K562 (cell line): ENCODE data around the gene MLLT1. TPM values are rescaled to one million over a fixed set of nuclear protein-coding genes. Genes with fewer than 3 reads are reported as not detected.

Source experiments
- ATAC-seq: fragments of 200-7000 bp; cut with Tn5 transposase; 3 replicates; pipeline ENCODE4 v1.9.1; 2020; ENCODE audit warnings: moderate library complexity
- BruUV-seq: library from RNA; stranded (reverse); fragments of 400-500 nt; replicated peaks from 2 replicates; lab custom pipeline; 2021; lab: Mats Ljungman, UMichigan
- CTCF ChIA-PET: fragments of 300-600 bp; formaldehyde crosslinking; extraction: SDS; loops from one replicate; lab custom pipeline; 2021; ENCODE audit warnings: low intra/inter-chr PET ratio; lab: Yijun Ruan, JAX
- POLR2A ChIA-PET: fragments of 300-600, 350-650 bp; sonication (Branson Sonifier 250); formaldehyde crosslinking; extraction: SDS; loops from one replicate; lab custom pipeline; 2021; ENCODE audit warnings: antibody characterized with exemption, inconsistent platforms; lab: Yijun Ruan, JAX
- DNase-seq, 4 experiments: peaks; one replicate each; pipeline versions ENCODE4 v3.0.0 to v3.0.0-alpha.2; 2011 to 2018; ENCODE audit warnings: low spot score in 3 of 4, mixed read lengths in 3 of 4; ENCODE audit errors: extremely low read depth in 1 of 4
- FAIRE-seq: peaks from 2 replicates; lab custom pipeline; 2011; peaks lifted over from hg19 to GRCh38; lab: Jason Lieb, UNC
- H2AFZ ChIP-seq: 2 replicates; pipeline ENCODE4 v1.6.0; 2011; ENCODE audit warnings: low read depth, low read length, control low read depth, inconsistent platforms
- H3K27ac ChIP-seq: fragments of 200-600 bp; 3 replicates; pipeline ENCODE4 v1.8.0; 2011; ENCODE audit warnings: low read depth, mild to moderate bottlenecking, control low read depth, inconsistent platforms, low read length, moderate library complexity, mixed read lengths; ENCODE audit errors: extremely low read depth
- H3K27me3 ChIP-seq, 2 experiments: fragments of 300-600 bp in 1 of 2; 2 replicates in 1 of 2; 3 replicates in 1 of 2; pipeline versions ENCODE4 v1.6.0 to v1.8.0; 2011; ENCODE audit warnings: inconsistent platforms in 2 of 2, low read length in 2 of 2, mild to moderate bottlenecking in 1 of 2, mixed read lengths in 1 of 2, moderate library complexity in 1 of 2; ENCODE audit not compliant: control insufficient read depth in 2 of 2, insufficient read depth in 2 of 2
- H3K36me3 ChIP-seq: fragments of 300-600 bp; 3 replicates; pipeline ENCODE4 v1.8.0; 2011; ENCODE audit warnings: mild to moderate bottlenecking, low read length, inconsistent platforms; ENCODE audit not compliant: control insufficient read depth, insufficient read depth
- H3K4me1 ChIP-seq, 2 experiments: fragments of 200-600 bp in 1 of 2; replicated peaks in 1 of 2; 2 replicates in 1 of 2; 3 replicates in 1 of 2; pipeline versions ENCODE4 v1.5.1 to v1.8.0; 2011; ENCODE audit warnings: inconsistent platforms in 2 of 2, low read length in 2 of 2, mild to moderate bottlenecking in 1 of 2, mixed read lengths in 1 of 2, moderate library complexity in 1 of 2; ENCODE audit not compliant: control insufficient read depth in 2 of 2, insufficient read depth in 2 of 2
- H3K4me2 ChIP-seq: 2 replicates; pipeline ENCODE4 v1.6.1; 2011; ENCODE audit warnings: low read length, control low read depth, inconsistent platforms, mixed read lengths; ENCODE audit not compliant: insufficient read depth
- H3K4me3 ChIP-seq: fragments of 200-600 bp; sonication (generic), shearing (Covaris generic); 2 replicates; pipeline ENCODE4 v1.5.1; 2016; ENCODE audit warnings: control low read depth, inconsistent platforms
- H3K79me2 ChIP-seq: fragments of 200-600 bp; 3 replicates; pipeline ENCODE4 v1.8.0; 2011; ENCODE audit warnings: low read length, inconsistent platforms; ENCODE audit not compliant: control insufficient read depth, insufficient read depth
- H3K9ac ChIP-seq, 2 experiments: 2 replicates each; pipeline versions ENCODE4 v1.6.0 to v1.6.1; 2011; ENCODE audit warnings: low read depth in 2 of 2, low read length in 2 of 2, control low read depth in 1 of 2, inconsistent platforms in 1 of 2, mild to moderate bottlenecking in 1 of 2, mixed read lengths in 1 of 2; ENCODE audit not compliant: insufficient read depth in 1 of 2
- H3K9me1 ChIP-seq: one replicate; pipeline ENCODE4 v1.6.0; 2011; ENCODE audit warnings: inconsistent platforms, mild to moderate bottlenecking, low read length, moderate library complexity; ENCODE audit not compliant: control insufficient read depth, insufficient read depth
- H3K9me3 ChIP-seq: replicated peaks from 2 replicates; pipeline ENCODE4 v1.5.1; 2011; ENCODE audit warnings: low read depth, low read length, inconsistent platforms; ENCODE audit not compliant: control insufficient read depth, insufficient read depth
- H4K20me1 ChIP-seq: replicated peaks from 2 replicates; pipeline ENCODE4 v1.6.1; 2011; ENCODE audit warnings: low read length, inconsistent platforms, mixed read lengths; ENCODE audit not compliant: control insufficient read depth, insufficient read depth
- DIDO1 ChIP-seq: fragments of 450-650 bp; IDR thresholded peaks from 2 replicates; pipeline ENCODE4 v1.6.1; 2016; ENCODE audit warnings: low read depth, missing biosample characterization, missing genetic modification characterization
- LEF1 ChIP-seq: fragments of 450-650 bp; IDR thresholded peaks from 2 replicates; pipeline ENCODE4 v1.6.1; 2016; ENCODE audit warnings: mild to moderate bottlenecking
- ZNF165 ChIP-seq: fragments of 250-450 bp; sonication (Bioruptor Pico); IDR thresholded peaks from 2 replicates; pipeline ENCODE4 v1.4.0; 2020; ENCODE audit warnings: borderline replicate concordance
- ZNF778 ChIP-seq: fragments of 450-650 bp; formaldehyde crosslinking; IDR thresholded peaks from 2 replicates; pipeline ENCODE4 v1.4.0; 2020; ENCODE audit warnings: mild to moderate bottlenecking, moderate library complexity
- WGBS: fragments of 100-300 bp; shearing (Covaris generic); methylation state at CpG from one replicate; pipeline ENCODE4 v1.1.6; 2016; ENCODE audit warnings: low coverage, mixed read lengths; ENCODE audit not compliant: insufficient coverage; ENCODE audit errors: missing lambda C conversion rate; 5-methylcytosine and 5-hydroxymethylcytosine counted together
- in situ Hi-C: fragments of 300-500 bp; cut with MboI; formaldehyde crosslinking; loops from 4 replicates; pipeline ENCODE4 v1.15.0; 2018; ENCODE audit warnings: inconsistent platforms, mixed read lengths
- intact Hi-C: fragments of 100-400 bp; cut with micrococcal nuclease; formaldehyde crosslinking; loops from 2 replicates; pipeline ENCODE4 v1.14.2; 2022
- polyA plus RNA-seq, 8 experiments: library from polyadenylated mRNA; depleted of rRNA in 4 of 8; stranded (reverse) in 5 of 8; unstranded in 3 of 8; fragments of >200 nt; fragmentation: Nextera tagmentation in 2 of 8; fragmentation: Illumina TruSeq in 1 of 8; extraction: Ambion mirVana in 2 of 8; extraction: Trizol in 1 of 8; gene quantifications; 2 replicates each; pipeline versions ENCODE4 v1.2.1 to v1.2.3, GENCODE V29; 2011 to 2014; ENCODE audit warnings: inconsistent platforms in 1 of 8, missing spikeins in 1 of 8
- total RNA-seq, 7 experiments: library from RNA; depleted of rRNA in 6 of 7; stranded (reverse); fragments of >200 nt in 6 of 7; fragmentation: Illumina TruSeq in 2 of 7; extraction: Trizol in 2 of 7; gene quantifications; 2 replicates each; pipeline versions ENCODE4 v1.2.1 to v1.2.3, GENCODE V29; 2011 to 2021; ENCODE audit warnings: low replicate concordance in 1 of 7

Gene MLLT1
- total and polyA plus RNA-seq, 9 of the 15 experiments (the other 6 are each of a cell fraction or from before 2014, with no cell fraction given), result 0.23 to 63.5 (median 15.4) TPM

- ChIA-PET POLR2A (interaction anchor here (0.6 kb wide), 3 partner anchors 50 to 508 kb away, joined by 3 to 5 read pairs (median 3); no protein-coding TSS in a partner anchor), CTCF (no interaction called here)
- no peak for FAIRE-seq
- 86% methylated on average over 23 of the region's 40 CpGs for WGBS
- peaks cover 77% of the 10 kb centered on the region; the same call in 1 of the 3 replicates for H3K36me3 ChIP-seq
- peak overlapping the region in 1 of 2 experiments; percentile 35; a peak in 1 of 4 replicates for H3K9ac ChIP-seq
- TF ChIP-seq ZNF165 (CRISPR knock-in tag), result no peak
- TF ChIP-seq ZNF778, result no peak
- no peak for TF ChIP-seq LEF1
- TF ChIP-seq DIDO1 (tag), result no peak
- H2AFZ ChIP-seq, result no peak overlapping the region
- no peak for DNase-seq
- in situ Hi-C loops, result no loop called here
- H3K9me3 ChIP-seq, result no peaks in the 10 kb centered on the region
- no peak overlapping the region for H3K4me3 ChIP-seq
- no peaks in the 10 kb centered on the region for H3K27me3 ChIP-seq
- H3K27ac ChIP-seq, result no peak overlapping the region
- H4K20me1 ChIP-seq, result no peaks in the 10 kb centered on the region; the same call in none of the 2 replicates
- BruUV-seq, result no TSS peak
- ATAC-seq, result no peak
- intact Hi-C loops, result no loop called here
- peaks cover 11 to 58% of the 10 kb centered on the region in 2 experiments for H3K4me1 ChIP-seq
- H3K79me2 ChIP-seq, result peaks cover 6% of the 10 kb centered on the region
- H3K4me2 ChIP-seq, result no peak overlapping the region
- no peaks in the 10 kb centered on the region for H3K9me1 ChIP-seq
Observed at GRCh38 chr19:6221878-6222746, 57.7 kb downstream of the MLLT1 start.
